ENCODE measurements around the gene ZNF771.

Gene ZNF771

DNA sequence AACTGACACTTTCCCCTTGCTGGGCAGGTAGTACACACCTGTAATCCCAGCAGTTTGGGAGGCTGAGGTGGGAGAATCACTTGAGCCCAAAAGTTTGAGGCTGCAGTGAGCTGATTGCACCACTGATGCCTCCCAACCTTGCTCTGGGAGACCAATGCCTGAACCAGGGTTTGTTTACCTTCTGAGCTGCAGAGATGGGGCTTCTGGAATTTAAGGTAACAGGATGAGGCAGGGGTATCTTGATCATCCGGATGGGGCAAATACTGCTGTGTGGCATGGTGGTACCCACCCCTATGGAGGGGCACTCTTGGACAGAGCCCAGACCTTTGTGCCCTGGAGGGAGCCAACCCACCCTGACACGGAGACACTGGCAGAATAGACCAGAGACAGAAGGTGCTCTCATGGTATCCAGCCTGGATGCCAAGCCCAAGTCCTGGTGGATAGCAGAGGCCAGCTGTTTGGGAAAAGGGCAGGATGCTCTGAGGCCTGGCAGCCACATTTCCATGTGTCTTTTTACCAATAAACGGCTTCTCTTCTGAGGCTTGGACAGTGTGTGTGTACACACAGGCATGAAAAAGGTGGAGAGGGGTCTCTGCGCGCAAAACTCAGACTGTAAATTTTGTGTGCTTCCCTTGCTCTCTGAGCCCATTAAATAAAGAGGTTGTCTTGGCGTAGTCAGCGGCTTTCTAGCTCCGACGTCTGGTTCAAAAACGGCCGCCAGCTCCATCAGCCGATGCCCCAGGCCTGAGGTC lies 7.8 kb upstream of the ZNF771 start:
- no peak for DNase-seq

DNA sequence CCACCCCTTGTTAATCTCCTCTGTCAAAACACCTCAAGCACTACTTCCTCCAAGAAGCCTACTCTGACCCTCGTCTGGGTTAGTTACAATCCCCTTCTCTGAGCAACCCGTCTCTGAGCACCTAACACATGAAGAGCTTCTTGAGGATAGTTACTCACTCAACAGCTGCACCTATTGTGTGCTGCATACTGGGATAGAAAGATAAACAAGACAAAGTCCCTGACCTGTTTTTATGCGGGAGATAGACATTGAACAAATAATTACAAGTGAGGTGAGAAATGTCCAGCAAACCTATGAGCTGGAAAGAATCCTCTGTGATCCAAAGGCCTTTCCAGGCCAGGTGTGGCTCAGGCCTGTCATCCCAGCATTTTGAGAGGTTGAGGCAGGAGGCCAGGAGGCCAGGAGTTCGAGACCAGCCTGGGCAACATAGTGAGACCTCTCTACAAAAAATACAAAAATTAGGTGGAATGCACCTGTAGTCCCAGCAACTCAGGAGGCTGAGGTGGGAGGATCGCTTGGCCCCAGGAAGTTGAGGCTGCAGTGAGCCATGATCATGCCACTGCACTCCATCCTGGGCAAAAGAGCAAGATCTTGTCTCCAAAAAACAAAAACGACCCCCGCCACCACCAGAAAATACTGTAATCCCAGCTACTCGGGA lies 5.5 kb upstream of the ZNF771 start:
- DNase-seq: no peak

GRCh38 chr16:30406795-30407101 lies 658 bp upstream of the ZNF771 start:
- no peak for DNase-seq

DNA sequence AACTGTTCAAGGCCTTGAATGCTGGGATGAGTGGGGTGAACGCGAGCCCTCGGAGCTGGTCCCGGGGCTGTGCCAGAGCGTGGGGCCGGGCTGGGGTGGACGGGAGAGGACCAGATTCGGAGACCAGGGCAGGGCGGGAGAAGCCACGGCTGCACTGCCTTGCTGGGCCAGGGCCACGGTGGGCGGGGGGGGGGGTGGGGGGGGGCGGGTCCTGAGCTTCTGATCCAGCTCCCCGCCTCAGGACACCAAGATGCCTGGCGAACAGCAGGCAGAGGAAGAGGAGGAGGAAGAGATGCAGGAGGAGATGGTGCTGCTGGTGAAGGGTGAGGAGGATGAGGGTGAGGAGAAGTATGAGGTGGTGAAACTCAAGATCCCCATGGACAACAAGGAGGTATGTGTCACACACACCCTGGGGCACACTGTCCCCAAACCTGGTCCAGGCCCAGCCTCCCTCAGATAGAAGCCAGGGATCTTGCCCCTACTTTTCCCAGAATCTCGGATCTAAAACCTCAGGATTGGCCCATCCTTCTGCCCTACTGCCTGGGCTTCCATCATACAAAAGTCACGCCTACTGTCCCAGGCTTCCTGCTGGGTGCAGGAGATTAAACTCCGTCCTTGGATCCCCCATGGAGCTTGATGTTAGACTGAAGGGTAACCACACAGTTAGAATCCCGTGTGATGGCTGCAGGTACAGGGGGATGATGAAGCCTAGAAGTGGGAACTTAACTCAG lies 563 bp downstream of the ZNF771 start:
- no peak for DNase-seq

GRCh38 chr16:30409125-30410060 lies 2.0 kb downstream of the ZNF771 start:
- DNase-seq: peak; percentile 69

- DNase-seq: no peak
These were observed 5.9 kb downstream of the ZNF771 start for GRCh38 chr16:30413112-30413806.

DNA sequence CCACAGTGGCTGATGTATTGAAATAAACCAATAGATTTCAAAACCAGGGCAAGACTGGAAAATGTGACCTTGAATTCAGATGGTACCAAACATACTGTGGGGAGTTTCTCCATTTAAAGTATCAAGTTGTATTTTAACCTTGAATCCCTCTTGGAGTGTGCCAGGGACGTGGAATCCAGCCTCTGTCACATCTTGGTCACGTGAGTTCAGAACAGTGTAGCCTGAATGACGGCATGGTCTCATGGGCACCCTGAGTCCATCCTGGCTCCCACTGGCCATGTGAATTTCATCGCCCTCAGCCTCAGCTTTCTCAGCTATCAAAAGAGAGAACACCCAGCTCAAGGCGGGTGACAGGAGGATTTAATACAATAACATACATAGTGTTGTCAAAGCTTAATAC lies 6.8 kb downstream of the ZNF771 start:
- no peak for DNase-seq

GRCh38 chr16:30416047-30416603 lies 8.7 kb downstream of the ZNF771 start:
- DNase-seq: no peak

- DNase-seq: no peak
These were observed 9.5 kb downstream of the ZNF771 start for GRCh38 chr16:30416624-30417528.

GRCh38 chr16:30417529-30418349 lies 10.3 kb downstream of the ZNF771 start:
- DNase-seq: peak; percentile 70

- DNase-seq: no peak
These were observed 11.2 kb downstream of the ZNF771 start for GRCh38 chr16:30418350-30419181.

DNA sequence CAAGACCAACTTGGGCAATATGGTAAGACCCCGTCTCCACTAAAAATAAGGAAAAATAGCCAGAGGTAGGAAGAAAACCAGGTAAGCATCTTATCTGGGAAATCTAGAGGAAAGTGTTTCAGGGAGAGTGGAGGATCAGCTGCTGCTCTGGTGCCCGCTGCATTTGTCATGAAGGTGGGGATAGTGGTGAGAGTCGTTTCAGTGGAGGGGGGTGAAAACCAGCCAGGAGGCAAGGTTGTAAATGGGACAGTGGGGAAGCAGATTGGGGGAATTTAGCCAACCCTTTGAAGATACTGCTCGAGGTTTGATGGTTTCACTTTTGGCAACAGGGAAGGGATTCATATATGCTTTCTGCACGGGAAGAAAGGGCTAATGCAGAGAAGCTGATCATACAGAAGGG lies 13.6 kb downstream of the ZNF771 start:
- DNase-seq: no peak

GRCh38 chr16:30428055-30428454 lies 20.6 kb downstream of the ZNF771 start:
- no peak for DNase-seq

GRCh38 chr16:30429418-30429677 lies 21.9 kb downstream of the ZNF771 start:
- no peak for DNase-seq

DNA sequence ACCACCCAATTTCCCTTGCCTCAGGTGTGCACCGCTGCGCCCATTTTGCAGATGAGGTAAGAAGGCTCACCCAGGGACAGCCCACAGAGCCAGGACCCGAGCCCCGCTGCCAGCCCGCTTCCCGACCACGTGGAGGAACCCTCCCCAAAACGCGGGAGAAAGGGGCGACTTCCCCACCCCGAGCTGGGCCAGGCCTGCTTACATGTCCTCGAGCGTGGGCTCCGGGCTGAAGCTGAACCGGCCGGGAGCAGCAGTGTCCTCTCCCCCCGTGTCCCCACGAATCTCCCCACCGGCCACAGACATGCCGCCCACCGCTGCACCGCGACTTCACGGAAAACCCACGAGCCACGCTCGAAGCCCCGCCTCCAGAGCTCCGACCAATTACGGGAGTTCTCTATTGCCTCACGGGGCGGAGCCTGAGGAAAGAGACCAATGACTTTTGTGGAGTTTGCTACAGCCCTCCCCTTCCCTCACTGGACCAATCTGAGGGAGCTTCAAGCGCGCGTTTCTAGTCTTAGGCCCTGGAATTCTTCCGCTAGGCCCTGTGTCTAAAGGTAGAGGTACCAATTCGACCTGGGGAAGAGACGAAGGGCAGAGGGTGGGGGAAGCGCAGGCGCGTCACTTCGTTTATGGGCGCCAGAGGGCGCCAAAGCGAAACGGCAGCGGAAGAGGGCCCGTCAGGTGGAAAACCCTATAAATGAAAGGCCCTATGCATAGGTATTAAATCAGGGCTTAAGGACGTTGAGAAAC lies 22.4 kb downstream of the ZNF771 start, which contains the start of gene DCTPP1:
Gene DCTPP1, minus strand, starts transcription at position 353 of the 750 bp plus-strand sequence. Its CDS starts 50 bp downstream, at position 303.
- DNase-seq: peak; percentile 100

- no peak for DNase-seq
These were observed 23.1 kb downstream of the ZNF771 start for GRCh38 chr16:30430428-30430970.

DNA sequence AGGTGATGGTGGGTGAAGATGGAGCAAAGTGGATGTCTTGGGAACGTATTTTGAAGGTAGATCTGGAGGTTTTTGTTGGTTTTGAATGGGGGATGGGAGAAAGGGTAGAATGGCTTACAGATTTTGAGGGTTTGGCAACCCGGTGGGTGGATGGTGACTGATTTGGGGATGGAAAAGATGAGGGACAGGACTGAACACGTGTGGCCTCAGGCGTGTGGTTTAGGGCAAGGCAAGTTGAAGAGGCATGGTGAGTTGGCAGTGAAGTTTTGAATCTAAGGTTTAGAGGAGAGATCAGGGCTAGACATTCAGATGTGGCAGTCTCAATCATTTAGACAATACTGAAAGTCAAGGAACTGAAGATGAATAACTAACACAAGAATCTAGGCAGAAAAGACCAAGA lies 27.4 kb downstream of the ZNF771 start:
- no peak for DNase-seq

DNA sequence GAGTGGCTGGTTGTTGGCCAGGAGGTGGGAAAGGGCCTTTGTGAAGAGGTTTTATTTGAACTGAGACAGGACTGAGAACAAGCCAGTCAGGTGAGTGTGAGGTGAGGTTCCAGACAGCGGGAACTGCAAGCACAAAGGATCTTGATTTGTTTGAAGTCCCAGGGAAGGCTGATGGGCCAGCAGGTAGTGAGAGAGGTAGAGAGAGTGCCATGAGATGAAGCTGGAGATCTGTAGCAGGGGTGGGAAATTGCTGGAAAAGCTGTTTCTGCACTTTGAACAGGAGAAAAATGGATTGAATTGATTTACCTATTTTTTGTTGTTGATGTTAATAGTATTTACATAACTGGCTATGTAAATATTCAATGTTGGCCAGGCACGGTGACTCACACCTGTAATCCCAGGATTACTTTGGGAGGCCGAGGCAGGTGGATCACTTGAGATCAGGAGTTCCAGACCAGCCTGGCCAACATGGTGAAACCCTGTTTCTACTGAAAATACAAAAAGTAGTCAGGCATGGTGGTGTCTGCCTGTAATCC lies 30.2 kb downstream of the ZNF771 start:
- no peak for DNase-seq
